HCT116 (cell line): ENCODE measurements around the gene SEMA3B. TPM values are rescaled to one million over a fixed set of nuclear protein-coding genes. Genes with fewer than 3 reads are reported as not detected.

ENCODE experiments used
- ATAC-seq: fragments of 200-7000 bp; cut with Tn5 transposase; 2 replicates; pipeline ENCODE4 v1.9.1; 2020; ENCODE audit warnings: mild to moderate bottlenecking, moderate library complexity
- BruUV-seq: library from RNA; stranded (reverse); fragments of 400-500 nt; replicated peaks from 2 replicates; lab custom pipeline; 2021; lab: Mats Ljungman, UMichigan
- CTCF ChIA-PET: fragments of 300-600 bp; sonication (Branson Sonifier 250); formaldehyde crosslinking; loops from one replicate; lab custom pipeline; 2021; ENCODE audit warnings: antibody characterized with exemption; lab: Charles Lee
- POLR2A ChIA-PET: fragments of 300-600, 350-600 bp; sonication (Branson Sonifier 250); formaldehyde crosslinking; loops from one replicate; lab custom pipeline; 2021; ENCODE audit warnings: antibody characterized with exemption; lab: Charles Lee
- RAD21 ChIA-PET, 2 experiments: fragments of 300-600 bp; sonication (Branson Sonifier 250); formaldehyde crosslinking; loops; one replicate each; lab custom pipeline; 2023; ENCODE audit warnings: low total read pairs in 2 of 2; ENCODE audit not compliant: uncharacterized antibody in 2 of 2, unreplicated experiment in 2 of 2, low non-redundant PET in 1 of 2; lab: Charles Lee
- DNase-seq: peaks from one replicate; pipeline ENCODE4 v3.0.0-alpha.2; 2010; ENCODE audit warnings: low read depth, low spot score
- H2AFZ ChIP-seq: fragments of 200-600 bp; shearing (Covaris generic), sonication (generic); 2 replicates; pipeline ENCODE4 v1.6.1; 2017; ENCODE audit warnings: low read depth, mixed run types, mixed read lengths, antibody characterized with exemption, low read length; ENCODE audit not compliant: poor library complexity, severe bottlenecking
- H3K27ac ChIP-seq: 2 replicates; pipeline ENCODE4 v1.5.1; 2012; ENCODE audit warnings: low read depth, low read length
- H3K27me3 ChIP-seq: fragments of 200-600 bp; sonication (generic); 2 replicates; pipeline ENCODE4 v1.6.1; 2016; ENCODE audit warnings: mixed run types, low read length, mixed read lengths; ENCODE audit not compliant: insufficient read depth
- H3K36me3 ChIP-seq, 2 experiments: fragments of 200-500 bp in 1 of 2; fragments of 200-600 bp in 1 of 2; sonication (Bioruptor generic) in 1 of 2; sonication (generic) in 1 of 2; 2 replicates each; pipeline versions ENCODE4 v1.5.1 to v1.6.1; 2014 to 2016; ENCODE audit warnings: low read length in 2 of 2, inconsistent platforms in 1 of 2, mixed read lengths in 1 of 2, mixed run types in 1 of 2; ENCODE audit not compliant: insufficient read depth in 2 of 2, control insufficient read depth in 1 of 2
- H3K4me1 ChIP-seq, 2 experiments: fragments of 200-600 bp in 1 of 2; sonication (generic) in 1 of 2; 2 replicates each; pipeline versions ENCODE4 v1.5.1 to v1.6.1; 2012 to 2017; ENCODE audit warnings: low read length in 2 of 2, inconsistent platforms in 1 of 2, mild to moderate bottlenecking in 1 of 2, mixed read lengths in 1 of 2, mixed run types in 1 of 2, moderate library complexity in 1 of 2; ENCODE audit not compliant: insufficient read depth in 2 of 2, control insufficient read depth in 1 of 2
- H3K4me2 ChIP-seq: fragments of 200-600 bp; sonication (generic); 2 replicates; pipeline ENCODE4 v1.6.1; 2017; ENCODE audit warnings: mixed run types, low read length, mixed read lengths
- H3K4me3 ChIP-seq, 2 experiments: fragments of 200-600 bp in 1 of 2; sonication (generic) in 1 of 2; replicated peaks in 1 of 2; 2 replicates each; pipeline ENCODE4 v1.5.1; 2011 to 2016; ENCODE audit warnings: low read length in 2 of 2, control low read depth in 1 of 2, low read depth in 1 of 2, mild to moderate bottlenecking in 1 of 2, mixed read lengths in 1 of 2, mixed run types in 1 of 2
- H3K79me2 ChIP-seq: fragments of 200-600 bp; sonication (generic); 2 replicates; pipeline ENCODE4 v1.6.1; 2017; ENCODE audit warnings: mild to moderate bottlenecking, mixed run types, low read length, moderate library complexity, mixed read lengths; ENCODE audit not compliant: insufficient read depth
- H3K9ac ChIP-seq: fragments of 200-600 bp; sonication (generic); 2 replicates; pipeline ENCODE4 v1.6.1; 2016; ENCODE audit warnings: low read length, mixed read lengths
- H3K9me2 ChIP-seq: fragments of 200-600 bp; sonication (generic), shearing (Covaris generic); 2 replicates; pipeline ENCODE4 v1.6.1; 2017; ENCODE audit warnings: mixed run types, mild to moderate bottlenecking, moderate library complexity; ENCODE audit not compliant: insufficient read depth
- H3K9me3 ChIP-seq, 2 experiments: fragments of 200-500 bp in 1 of 2; fragments of 200-600 bp in 1 of 2; sonication (Bioruptor generic) in 1 of 2; sonication (generic) in 1 of 2; 2 replicates each; pipeline ENCODE4 v1.6.1; 2014 to 2017; ENCODE audit warnings: low read length in 2 of 2, mixed read lengths in 2 of 2, inconsistent platforms in 1 of 2, low read depth in 1 of 2, mild to moderate bottlenecking in 1 of 2, mixed run types in 1 of 2, moderate library complexity in 1 of 2; ENCODE audit not compliant: control insufficient read depth in 1 of 2, insufficient read depth in 1 of 2
- H4K20me1 ChIP-seq: fragments of 200-600 bp; sonication (generic), shearing (Covaris generic); 2 replicates; pipeline ENCODE4 v1.6.1; 2017; ENCODE audit warnings: mixed run types, mild to moderate bottlenecking, moderate library complexity; ENCODE audit not compliant: insufficient read depth
- EGR1 ChIP-seq: IDR thresholded peaks from 2 replicates; pipeline ENCODE4 v1.6.1; 2012; ENCODE audit warnings: low read depth
- SRF ChIP-seq: IDR thresholded peaks from 2 replicates; pipeline ENCODE4 v1.6.1; 2012; ENCODE audit warnings: low read depth
- TCF7L2 ChIP-seq: IDR thresholded peaks from 2 replicates; pipeline ENCODE4 v1.7.0; 2011; ENCODE audit warnings: borderline replicate concordance, inconsistent platforms; ENCODE audit not compliant: insufficient read depth, insufficient read length; ENCODE audit errors: extremely low read depth
- ZFX ChIP-seq: fragments of 450-650 bp; IDR thresholded peaks from 2 replicates; pipeline ENCODE4 v1.6.1; 2017
- ZNF274 ChIP-seq: fragments of 200-500 bp; sonication (Bioruptor generic); IDR thresholded peaks from 2 replicates; pipeline ENCODE4 v1.6.1; 2014; ENCODE audit warnings: mild to moderate bottlenecking, low read depth, low read length, inconsistent platforms
- intact Hi-C: fragments of 100-400 bp; cut with micrococcal nuclease; formaldehyde crosslinking; loops from 2 replicates; pipeline ENCODE4 v1.10.0; 2022
- total RNA-seq: library from RNA; stranded (reverse); gene quantifications from one replicate; pipeline ENCODE4 v1.2.1, GENCODE V29; 2021; ENCODE audit not compliant: unreplicated experiment
- TF ChIP-seq, protein P1 (sequence below): IDR thresholded peaks from 2 replicates; pipeline ENCODE4 v1.6.1; 2012; ENCODE audit warnings: low read depth
- TF ChIP-seq, protein P2 (sequence below), 3 experiments: fragments of 200-600 bp in 1 of 3; sonication (generic) in 1 of 3; IDR thresholded peaks in 2 of 3; conservative IDR thresholded peaks in 1 of 3; 2 replicates each; pipeline ENCODE4 v1.5.1; 2012 to 2017; ENCODE audit warnings: low read depth in 2 of 3, low read length in 2 of 3, antibody characterized with exemption in 1 of 3, borderline replicate concordance in 1 of 3, control low read depth in 1 of 3, mild to moderate bottlenecking in 1 of 3, mixed read lengths in 1 of 3, mixed run types in 1 of 3, moderate library complexity in 1 of 3; ENCODE audit not compliant: insufficient read depth in 1 of 3

The SEMA3B gene
- total RNA-seq, 1 experiment from 2014 or later, result 46.2 TPM

DNA sequence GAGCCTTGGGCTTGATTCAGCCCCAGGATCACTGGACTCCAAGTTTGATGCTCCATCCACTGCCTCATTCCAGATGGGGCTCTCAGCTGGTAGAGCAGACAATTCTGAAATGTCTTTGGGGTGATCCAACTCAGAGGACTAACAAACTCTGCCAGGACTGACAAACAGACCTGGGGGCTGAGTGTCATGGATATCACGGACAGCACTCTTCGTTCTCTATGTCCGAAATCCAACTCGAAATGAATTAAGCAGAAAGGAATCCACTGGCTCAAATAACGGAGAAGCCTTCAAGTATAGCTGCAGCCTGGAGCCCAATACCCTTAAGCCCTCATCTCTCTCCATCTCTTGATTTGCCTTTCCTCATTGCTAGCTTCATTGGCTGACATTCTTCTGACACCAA is 49.7 kb upstream of the SEMA3B start (continued):
- TF ChIP-seq, protein P1, sequence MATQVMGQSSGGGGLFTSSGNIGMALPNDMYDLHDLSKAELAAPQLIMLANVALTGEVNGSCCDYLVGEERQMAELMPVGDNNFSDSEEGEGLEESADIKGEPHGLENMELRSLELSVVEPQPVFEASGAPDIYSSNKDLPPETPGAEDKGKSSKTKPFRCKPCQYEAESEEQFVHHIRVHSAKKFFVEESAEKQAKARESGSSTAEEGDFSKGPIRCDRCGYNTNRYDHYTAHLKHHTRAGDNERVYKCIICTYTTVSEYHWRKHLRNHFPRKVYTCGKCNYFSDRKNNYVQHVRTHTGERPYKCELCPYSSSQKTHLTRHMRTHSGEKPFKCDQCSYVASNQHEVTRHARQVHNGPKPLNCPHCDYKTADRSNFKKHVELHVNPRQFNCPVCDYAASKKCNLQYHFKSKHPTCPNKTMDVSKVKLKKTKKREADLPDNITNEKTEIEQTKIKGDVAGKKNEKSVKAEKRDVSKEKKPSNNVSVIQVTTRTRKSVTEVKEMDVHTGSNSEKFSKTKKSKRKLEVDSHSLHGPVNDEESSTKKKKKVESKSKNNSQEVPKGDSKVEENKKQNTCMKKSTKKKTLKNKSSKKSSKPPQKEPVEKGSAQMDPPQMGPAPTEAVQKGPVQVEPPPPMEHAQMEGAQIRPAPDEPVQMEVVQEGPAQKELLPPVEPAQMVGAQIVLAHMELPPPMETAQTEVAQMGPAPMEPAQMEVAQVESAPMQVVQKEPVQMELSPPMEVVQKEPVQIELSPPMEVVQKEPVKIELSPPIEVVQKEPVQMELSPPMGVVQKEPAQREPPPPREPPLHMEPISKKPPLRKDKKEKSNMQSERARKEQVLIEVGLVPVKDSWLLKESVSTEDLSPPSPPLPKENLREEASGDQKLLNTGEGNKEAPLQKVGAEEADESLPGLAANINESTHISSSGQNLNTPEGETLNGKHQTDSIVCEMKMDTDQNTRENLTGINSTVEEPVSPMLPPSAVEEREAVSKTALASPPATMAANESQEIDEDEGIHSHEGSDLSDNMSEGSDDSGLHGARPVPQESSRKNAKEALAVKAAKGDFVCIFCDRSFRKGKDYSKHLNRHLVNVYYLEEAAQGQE, result no peak
- TF ChIP-seq SRF, result no peak
- TF ChIP-seq TCF7L2, result no peak
- TF ChIP-seq ZNF274, result no peak
- TF ChIP-seq, protein P2, sequence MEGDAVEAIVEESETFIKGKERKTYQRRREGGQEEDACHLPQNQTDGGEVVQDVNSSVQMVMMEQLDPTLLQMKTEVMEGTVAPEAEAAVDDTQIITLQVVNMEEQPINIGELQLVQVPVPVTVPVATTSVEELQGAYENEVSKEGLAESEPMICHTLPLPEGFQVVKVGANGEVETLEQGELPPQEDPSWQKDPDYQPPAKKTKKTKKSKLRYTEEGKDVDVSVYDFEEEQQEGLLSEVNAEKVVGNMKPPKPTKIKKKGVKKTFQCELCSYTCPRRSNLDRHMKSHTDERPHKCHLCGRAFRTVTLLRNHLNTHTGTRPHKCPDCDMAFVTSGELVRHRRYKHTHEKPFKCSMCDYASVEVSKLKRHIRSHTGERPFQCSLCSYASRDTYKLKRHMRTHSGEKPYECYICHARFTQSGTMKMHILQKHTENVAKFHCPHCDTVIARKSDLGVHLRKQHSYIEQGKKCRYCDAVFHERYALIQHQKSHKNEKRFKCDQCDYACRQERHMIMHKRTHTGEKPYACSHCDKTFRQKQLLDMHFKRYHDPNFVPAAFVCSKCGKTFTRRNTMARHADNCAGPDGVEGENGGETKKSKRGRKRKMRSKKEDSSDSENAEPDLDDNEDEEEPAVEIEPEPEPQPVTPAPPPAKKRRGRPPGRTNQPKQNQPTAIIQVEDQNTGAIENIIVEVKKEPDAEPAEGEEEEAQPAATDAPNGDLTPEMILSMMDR (IDR thresholded peaks at IDR 0.05 in 2 of 3, conservative IDR thresholded peaks at IDR 0.05 in 1 of 3; ENCODE audit: borderline replicate concordance in 1 of 3, insufficient read depth in 1 of 3, low read depth in 2 of 3, low read length in 2 of 3), result no peak

DNA sequence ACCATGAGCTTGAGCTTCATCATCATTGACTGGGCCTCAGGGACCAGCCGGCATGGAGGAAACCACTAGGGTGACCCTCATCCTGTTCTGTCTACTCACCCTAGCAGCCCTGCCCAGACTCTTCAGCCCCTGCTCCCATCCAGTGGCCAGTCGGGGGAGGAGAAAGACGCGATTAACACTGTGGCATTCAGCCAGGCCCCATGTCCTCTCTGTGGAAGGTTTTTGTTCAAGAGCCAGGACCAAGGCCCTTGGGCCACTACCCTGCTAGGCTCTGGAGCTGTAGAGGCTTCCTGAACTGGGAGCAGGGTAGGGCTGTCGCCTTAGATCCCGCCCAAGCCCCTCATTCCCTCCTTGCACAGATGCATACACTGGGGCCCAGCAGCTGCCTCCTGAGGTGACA is 48.8 kb upstream of the SEMA3B start:
- H3K4me1 ChIP-seq, result no peaks in the 10 kb centered on the region
- H3K79me2 ChIP-seq, result no peaks in the 10 kb centered on the region
- ChIA-PET RAD21 (no interaction called here), POLR2A (no interaction called here), CTCF (interaction anchor here (4.1 kb wide), 1 partner anchor 25 kb away, joined by 26 read pairs; no protein-coding TSS in a partner anchor)
- BruUV-seq, result no TSS peak
- no peaks in the 10 kb centered on the region for H3K27me3 ChIP-seq
- DNase-seq (no peak), ATAC-seq (no peak)
- H2AFZ ChIP-seq, result no peak overlapping the region
- no peak overlapping the region for H3K4me2 ChIP-seq
- H3K9me2 ChIP-seq, result no peaks in the 10 kb centered on the region
- H3K9ac ChIP-seq, result no peak overlapping the region
- H3K36me3 ChIP-seq, result no peaks in the 10 kb centered on the region
- TF ChIP-seq, protein P2 (IDR thresholded peaks at IDR 0.05 in 2 of 3, conservative IDR thresholded peaks at IDR 0.05 in 1 of 3; ENCODE audit: borderline replicate concordance in 1 of 3, insufficient read depth in 1 of 3, low read depth in 2 of 3, low read length in 2 of 3), result no peak
- TF ChIP-seq ZNF274 (no peak), ZFX (no peak), EGR1 (no peak)
- H3K4me3 ChIP-seq, result no peak overlapping the region
- no peaks in the 10 kb centered on the region for H4K20me1 ChIP-seq
- intact Hi-C loops, result no loop called here
- H3K27ac ChIP-seq, result no peak overlapping the region
- H3K9me3 ChIP-seq, result no peaks in the 10 kb centered on the region
